Heart left ventricle (tissue), 16 donors: ENCODE results near the gene ANLN. TPM values are rescaled to one million over a fixed set of nuclear protein-coding genes. Genes with fewer than 3 reads are reported as not detected.

Experiments
- ATAC-seq, 4 donors: fragments of 200-7000 bp; cut with Tn5 transposase; one replicate each; pipeline ENCODE4 v1.9.1; 2020 to 2022; ENCODE audit warnings: moderate library complexity in 4 of 4, mild to moderate bottlenecking in 3 of 4, moderate number of reproducible peaks in 1 of 4
- DNase-seq, 5 donors: peaks; one replicate each; pipeline ENCODE4 v3.0.0-alpha.2; 2020
- H3K27ac ChIP-seq, 12 donors: fragments of 200-600 bp; sonication (generic) in 4 of 12; one replicate each; pipeline versions ENCODE4 v1.5.0 to v1.8.0; 2016 to 2022; ENCODE audit warnings: mild to moderate bottlenecking in 2 of 12
- H3K27me3 ChIP-seq, 9 donors: fragments of 200-600 bp; sonication (generic) in 2 of 9; one replicate each; pipeline versions ENCODE4 v1.5.1 to v1.8.0; 2016 to 2022; ENCODE audit warnings: mild to moderate bottlenecking in 3 of 9
- H3K36me3 ChIP-seq, 9 donors: fragments of 200-600 bp; sonication (generic) in 2 of 9; one replicate each; pipeline versions ENCODE4 v1.5.0 to v1.8.0; 2018 to 2022; ENCODE audit warnings: mild to moderate bottlenecking in 2 of 9
- H3K4me1 ChIP-seq, 12 donors: fragments of 200-600 bp; sonication (generic) in 4 of 12; one replicate each; pipeline versions ENCODE4 v1.5.0 to v1.8.0; 2016 to 2022; ENCODE audit warnings: mild to moderate bottlenecking in 3 of 12
- H3K4me3 ChIP-seq, 12 donors: fragments of 200-600 bp; sonication (generic) in 4 of 12; one replicate each; pipeline versions ENCODE4 v1.5.0 to v1.8.0; 2017 to 2022; ENCODE audit warnings: mild to moderate bottlenecking in 9 of 12, moderate library complexity in 4 of 12
- H3K9me3 ChIP-seq, 12 donors: fragments of 200-600 bp; sonication (generic) in 4 of 12; one replicate each; pipeline versions ENCODE4 v1.5.0 to v1.8.0; 2016 to 2022; ENCODE audit warnings: mild to moderate bottlenecking in 1 of 12
- CTCF ChIP-seq, 12 donors: fragments of 200-600 bp; sonication (generic) in 4 of 12; IDR thresholded peaks; one replicate each; pipeline versions ENCODE4 v1.5.0 to v1.8.0; 2018 to 2022; ENCODE audit warnings: antibody characterized with exemption in 12 of 12, mild to moderate bottlenecking in 5 of 12
- POLR2A ChIP-seq, 2 donors: fragments of 450-650 bp; IDR thresholded peaks; one replicate each; pipeline ENCODE4 v1.6.1; 2017; ENCODE audit warnings: antibody characterized with exemption in 2 of 2, mild to moderate bottlenecking in 2 of 2, moderate library complexity in 2 of 2
- WGBS, 4 donors: extraction: QIAGEN DNeasy Blood & Tissue Kit in 2 of 4; methylation state at CpG; one replicate each; pipeline versions ENCODE4 v1.1.5 to v1.1.7; 2013 to 2018; 5-methylcytosine and 5-hydroxymethylcytosine counted together
- intact Hi-C, 10 donors: fragments of 100-400 bp; cut with DNase I; formaldehyde crosslinking; loops; one replicate each; pipeline versions ENCODE4 v1.11.1 to v1.14.2; 2022
- polyA plus RNA-seq, 2 donors: library from polyadenylated mRNA; stranded (reverse); fragments of 200-250 nt; gene quantifications; one replicate each; pipeline ENCODE4 v1.2.3, GENCODE V29; 2013
- total RNA-seq, 9 donors: library from RNA; depleted of rRNA in 2 of 9; stranded (reverse); fragments of >200 nt in 2 of 9; fragmentation: NEBNext Ultra II Directional in 3 of 9; extraction: Animal tissue kit (Norgen Biotek cat#: 25700) in 3 of 9; gene quantifications; one replicate each; pipeline versions ENCODE4 v1.1.0 to v1.2.4, GENCODE V29; 2016 to 2023
- donor health status: ischemic (EF 13 %, LVEDD 7.1; RV severe dilation, severe dysfunction).
- donor health status: healthy with polysubstance abuse.
- donor health status: DM: no; HTN: yes; CAD: no.
- donor health status: DM: no; HTN: no; CAD: no.
- donor health status: ischemic (EF 25% LVEDD 6.9; RV normal size, moderate dysfunction).
- donor health status: ischemic (EF 25% LVEDD 5.7; RV mildly dilated, moderate dysfunction).
- donor health status: healthy.
- donor health status: DM: yes; HTN: yes; CAD: no.
- donor health status: ischemic (EF 35%, LVEDD 5.7; RV mildly dilated, moderate dysfunction).
- donor health status: nonischemic (EF 11% LVEDD 7.7; RV severe dilation, severe dysfunction).
- donor health status: DM: yes; HTN: yes; CAD: no.
- donor health status: PGD.
- donor health status: ischemic (EF 29% LVEDD 5.4; RV normal size, mild dysfunction).
- donor health status: nonischemic (EF 23%, LVEDD 6.1; RV moderate dilation, normal function).

Gene ANLN
- total and polyA plus RNA-seq, 11 donors, result 0.08 to 30.7 (median 1.5) TPM

- Histone ChIP-seq H3K4me3 (no peak overlapping the region), H3K27me3 (no peaks in the 10 kb centered on the region), H3K27ac (no peak overlapping the region), H3K9me3 (no peaks in the 10 kb centered on the region), H3K36me3 (no peaks in the 10 kb centered on the region), H3K4me1 (peaks cover 0 to 5% (median 0%) of the 10 kb centered on the region in 12 donors)
- DNase-seq (no peak), ATAC-seq (no peak)
- TF ChIP-seq POLR2A (IDR thresholded peaks at IDR 0.05), result no peak
- no peak for TF ChIP-seq CTCF (IDR thresholded peaks at IDR 0.05)
- intact Hi-C loops, result no loop called here
- 80 to 89% (median 84%) methylated on average over 3 of the region's 3 CpGs for WGBS, 4 donors
Observed at GRCh38 chr7:36357054-36357453, 32.6 kb upstream of the ANLN start.

GRCh38 chr7:36358589-36358988, 31.1 kb upstream of the ANLN start:
- H3K27me3 ChIP-seq, result no peaks in the 10 kb centered on the region
- DNase-seq (no peak), ATAC-seq (no peak)
- H3K27ac ChIP-seq, result no peak overlapping the region
- 81 to 97% (median 88%) methylated on average over 1 of the region's 1 CpG for WGBS, 4 donors
- intact Hi-C loops, result no loop called here
- H3K9me3 ChIP-seq, result no peaks in the 10 kb centered on the region
- peaks cover 0 to 5% (median 0%) of the 10 kb centered on the region in 12 donors for H3K4me1 ChIP-seq
- H3K4me3 ChIP-seq, result no peak overlapping the region
- TF ChIP-seq POLR2A (IDR thresholded peaks at IDR 0.05) (no peak), CTCF (IDR thresholded peaks at IDR 0.05) (no peak)
- H3K36me3 ChIP-seq, result no peaks in the 10 kb centered on the region

GRCh38 chr7:36360244-36360643, 29.4 kb upstream of the ANLN start:
- Histone ChIP-seq H3K4me1 (peaks cover 0 to 3% (median 0%) of the 10 kb centered on the region in 12 donors), H3K36me3 (no peaks in the 10 kb centered on the region), H3K27ac (no peak overlapping the region), H3K27me3 (no peaks in the 10 kb centered on the region), H3K4me3 (no peak overlapping the region), H3K9me3 (no peaks in the 10 kb centered on the region)
- WGBS, 4 donors, result 62 to 68% (median 65%) methylated on average over 4 of the region's 4 CpGs
- ATAC-seq, result no peak
- TF ChIP-seq POLR2A (IDR thresholded peaks at IDR 0.05) (no peak), CTCF (IDR thresholded peaks at IDR 0.05) (no peak)
- intact Hi-C loops, result no loop called here
- DNase-seq, result no peak

- Histone ChIP-seq H3K4me3 (no peak overlapping the region), H3K9me3 (no peaks in the 10 kb centered on the region), H3K4me1 (peaks cover 0 to 2% (median 0%) of the 10 kb centered on the region in 12 donors), H3K36me3 (no peaks in the 10 kb centered on the region), H3K27me3 (peaks cover 0 to 3% (median 0%) of the 10 kb centered on the region in 9 donors), H3K27ac (no peak overlapping the region)
- intact Hi-C loops, result no loop called here
- TF ChIP-seq CTCF (IDR thresholded peaks at IDR 0.05) (no peak), POLR2A (IDR thresholded peaks at IDR 0.05) (no peak)
- no peak for ATAC-seq
- WGBS, 4 donors, result 80 to 86% (median 83%) methylated on average over 4 of the region's 4 CpGs
- no peak for DNase-seq
Observed at GRCh38 chr7:36361227-36361626, 28.4 kb upstream of the ANLN start.
